Natural killer cell treated with Interleukin-12 subunit alpha and Interleukin-12 subunit beta and Interleukin-15 and Interleukin-18, amount 100 ng/mL, for 72 hours (primary cell): ENCODE results near the gene CCDC197. TPM values are rescaled to one million over a fixed set of nuclear protein-coding genes. Genes with fewer than 3 reads are reported as not detected.

Source experiments
- ATAC-seq, 2 donors: fragments of 150-1000 bp; cut with Tn5 transposase in 1 of 2; sonication (Bioruptor Pico), chemical (Tn5 transposase) in 1 of 2; 2 replicates each; pipeline ENCODE4 v1.10.0; 2021
- DNase-seq: peaks from one replicate; pipeline ENCODE4 v3.0.0; 2022; ENCODE audit warnings: low spot score
- H3K27ac Mint-ChIP-seq, 2 donors: 1 replicate in 1 of 2; 2 replicates in 1 of 2; pipeline ENCODE4 v1.8.0; 2022; ENCODE audit warnings: mixed read lengths in 2 of 2, mild to moderate bottlenecking in 1 of 2, moderate library complexity in 1 of 2
- H3K27me3 Mint-ChIP-seq, 2 donors: 1 replicate in 1 of 2; 2 replicates in 1 of 2; pipeline ENCODE4 v1.8.0; 2022; ENCODE audit warnings: mixed read lengths in 2 of 2
- H3K36me3 Mint-ChIP-seq: one replicate; pipeline ENCODE4 v1.8.0; 2022; ENCODE audit warnings: mixed read lengths
- H3K4me1 Mint-ChIP-seq, 2 donors: 1 replicate in 1 of 2; 2 replicates in 1 of 2; pipeline ENCODE4 v1.8.0; 2022; ENCODE audit warnings: low read depth in 2 of 2, mixed read lengths in 2 of 2, mild to moderate bottlenecking in 1 of 2
- H3K4me3 Mint-ChIP-seq: one replicate; pipeline ENCODE4 v1.8.0; 2022; ENCODE audit warnings: mixed read lengths
- H3K9me3 Mint-ChIP-seq: 2 replicates; pipeline ENCODE4 v1.8.0; 2022; ENCODE audit warnings: mixed read lengths
- total RNA-seq, 2 donors: library from RNA; stranded (reverse); gene quantifications; one replicate each; pipeline ENCODE4 v1.2.3, GENCODE V29; 2022

The CCDC197 gene
- total RNA-seq, 2 donors from 2014 or later, result not detected

- peaks cover 4% of the 10 kb centered on the region for H3K9me3 Mint-ChIP-seq
- peak overlapping the region; percentile 78 to 94 for H3K27ac Mint-ChIP-seq
- peaks cover 16% of the 10 kb centered on the region for H3K36me3 Mint-ChIP-seq
- no peak for ATAC-seq
- peaks cover 34 to 43% of the 10 kb centered on the region in 2 donors for H3K4me1 Mint-ChIP-seq
- H3K4me3 Mint-ChIP-seq, result peak overlapping the region; percentile 85
- no peak for DNase-seq
- H3K27me3 Mint-ChIP-seq, result peaks cover 6 to 18% of the 10 kb centered on the region in 2 donors
Measured at GRCh38 chr14:93977171-93977570, 19.9 kb upstream of the CCDC197 start.

- peaks cover 16% of the 10 kb centered on the region for H3K36me3 Mint-ChIP-seq
- H3K27me3 Mint-ChIP-seq, result peaks cover 6 to 18% of the 10 kb centered on the region in 2 donors
- peak overlapping the region; percentile 78 to 94 for H3K27ac Mint-ChIP-seq
- no peak for DNase-seq
- H3K9me3 Mint-ChIP-seq, result peaks cover 4% of the 10 kb centered on the region
- peak; percentile 81 for ATAC-seq
- peaks cover 34 to 39% of the 10 kb centered on the region in 2 donors for H3K4me1 Mint-ChIP-seq
- H3K4me3 Mint-ChIP-seq, result peak overlapping the region; percentile 85
Measured at GRCh38 chr14:93977790-93978581, 19.1 kb upstream of the CCDC197 start.

GRCh38 chr14:93978735-93979134 lies 18.4 kb upstream of the CCDC197 start:
- peak overlapping the region; percentile 85 for H3K4me3 Mint-ChIP-seq

GRCh38 chr14:93980456-93981201 lies 16.5 kb upstream of the CCDC197 start:
- peaks cover 4% of the 10 kb centered on the region for H3K9me3 Mint-ChIP-seq
- H3K4me3 Mint-ChIP-seq, result no peak overlapping the region
- peak overlapping the region; percentile 79 to 94 for H3K27ac Mint-ChIP-seq
- H3K4me1 Mint-ChIP-seq, result peaks cover 32 to 35% of the 10 kb centered on the region in 2 donors
- DNase-seq (no peak), ATAC-seq (no peak)
- H3K36me3 Mint-ChIP-seq, result peaks cover 15% of the 10 kb centered on the region
- peaks cover 5 to 13% of the 10 kb centered on the region in 2 donors for H3K27me3 Mint-ChIP-seq

More at GRCh38 chr14:93978735-93979134, 18.4 kb upstream of the CCDC197 start:
- Mint-ChIP-seq H3K27me3 (peaks cover 6 to 18% of the 10 kb centered on the region in 2 donors), H3K27ac (peak overlapping the region; percentile 78 to 94), H3K36me3 (peaks cover 16% of the 10 kb centered on the region), H3K9me3 (peaks cover 4% of the 10 kb centered on the region), H3K4me1 (peaks cover 34 to 39% of the 10 kb centered on the region in 2 donors)
- ATAC-seq (peak in 1 of 2 donors; percentile 2), DNase-seq (no peak)

- peaks cover 0 to 8% of the 10 kb centered on the region in 2 donors for H3K27me3 Mint-ChIP-seq
Measured at GRCh38 chr14:93981316-93982229, 15.5 kb upstream of the CCDC197 start.

GRCh38 chr14:93982230-93983007 lies 14.7 kb upstream of the CCDC197 start:
- H3K27me3 Mint-ChIP-seq, result peaks cover 0 to 4% of the 10 kb centered on the region in 2 donors

More at GRCh38 chr14:93981316-93982229, 15.5 kb upstream of the CCDC197 start:
- peaks cover 4% of the 10 kb centered on the region for H3K9me3 Mint-ChIP-seq
- DNase-seq, result no peak
- no peak overlapping the region for H3K4me3 Mint-ChIP-seq
- peaks cover 24 to 26% of the 10 kb centered on the region in 2 donors for H3K4me1 Mint-ChIP-seq
- no peak for ATAC-seq
- H3K36me3 Mint-ChIP-seq, result peaks cover 9% of the 10 kb centered on the region
- H3K27ac Mint-ChIP-seq, result no peak overlapping the region

GRCh38 chr14:93984070-93984469 lies 13.0 kb upstream of the CCDC197 start:
- DNase-seq (no peak), ATAC-seq (no peak)
- H3K27ac Mint-ChIP-seq, result no peak overlapping the region
- no peaks in the 10 kb centered on the region for H3K36me3 Mint-ChIP-seq
- H3K9me3 Mint-ChIP-seq, result no peaks in the 10 kb centered on the region
- peaks cover 4 to 5% of the 10 kb centered on the region in 2 donors for H3K4me1 Mint-ChIP-seq
- H3K27me3 Mint-ChIP-seq, result peaks cover 0 to 4% of the 10 kb centered on the region in 2 donors
- H3K4me3 Mint-ChIP-seq, result no peak overlapping the region

More at GRCh38 chr14:93982230-93983007, 14.7 kb upstream of the CCDC197 start:
- no peak for ATAC-seq
- Mint-ChIP-seq H3K27ac (no peak overlapping the region), H3K4me3 (no peak overlapping the region), H3K4me1 (peaks cover 17 to 19% of the 10 kb centered on the region in 2 donors), H3K9me3 (no peaks in the 10 kb centered on the region), H3K36me3 (peaks cover 5% of the 10 kb centered on the region)
- DNase-seq, result no peak

- no peaks in the 10 kb centered on the region for H3K9me3 Mint-ChIP-seq
- H3K27me3 Mint-ChIP-seq, result peaks cover 0 to 4% of the 10 kb centered on the region in 2 donors
- H3K27ac Mint-ChIP-seq, result peak overlapping the region in 1 of 2 donors; percentile 64
- H3K36me3 Mint-ChIP-seq, result no peaks in the 10 kb centered on the region
- no peak for ATAC-seq
- no peak overlapping the region for H3K4me3 Mint-ChIP-seq
- H3K4me1 Mint-ChIP-seq, result peaks cover 4 to 5% of the 10 kb centered on the region in 2 donors
- DNase-seq, result no peak
Measured at GRCh38 chr14:93984987-93985410, 12.1 kb upstream of the CCDC197 start.

GRCh38 chr14:93986955-93987354 lies 10.1 kb upstream of the CCDC197 start:
- Mint-ChIP-seq H3K36me3 (no peaks in the 10 kb centered on the region), H3K27me3 (peaks cover 0 to 9% of the 10 kb centered on the region in 2 donors), H3K9me3 (no peaks in the 10 kb centered on the region), H3K27ac (no peak overlapping the region), H3K4me3 (no peak overlapping the region), H3K4me1 (no peaks in the 10 kb centered on the region)
- no peak for DNase-seq
- ATAC-seq, result peak; percentile 37 to 39

- Mint-ChIP-seq H3K4me3 (no peak overlapping the region), H3K27ac (no peak overlapping the region), H3K9me3 (no peaks in the 10 kb centered on the region), H3K27me3 (peaks cover 0 to 10% of the 10 kb centered on the region in 2 donors), H3K36me3 (no peaks in the 10 kb centered on the region), H3K4me1 (no peaks in the 10 kb centered on the region)
- DNase-seq, result no peak
- no peak for ATAC-seq
Measured at GRCh38 chr14:93987376-93987775, 9.7 kb upstream of the CCDC197 start.

- Mint-ChIP-seq H3K4me3 (no peak overlapping the region), H3K4me1 (no peaks in the 10 kb centered on the region), H3K9me3 (no peaks in the 10 kb centered on the region), H3K27ac (no peak overlapping the region), H3K27me3 (peaks cover 0 to 10% of the 10 kb centered on the region in 2 donors), H3K36me3 (no peaks in the 10 kb centered on the region)
- ATAC-seq (no peak), DNase-seq (no peak)
Measured at GRCh38 chr14:93987815-93988476, 9.2 kb upstream of the CCDC197 start.

GRCh38 chr14:93989939-93990338 lies 7.2 kb upstream of the CCDC197 start:
- ATAC-seq (no peak), DNase-seq (no peak)
- H3K27ac Mint-ChIP-seq, result no peak overlapping the region
- H3K9me3 Mint-ChIP-seq, result no peaks in the 10 kb centered on the region
- no peaks in the 10 kb centered on the region for H3K36me3 Mint-ChIP-seq
- H3K4me3 Mint-ChIP-seq, result no peak overlapping the region
- H3K4me1 Mint-ChIP-seq, result no peaks in the 10 kb centered on the region
- H3K27me3 Mint-ChIP-seq, result peaks cover 0 to 10% of the 10 kb centered on the region in 2 donors
